ENCODE results near the gene INSYN2A.

INSYN2A gene

GRCh38 chr10:127242914-127243313, 46.5 kb upstream of the INSYN2A start:
- no peak overlapping the region for H2BK120ac ChIP-seq (ENCODE audit: low read depth, low read length)
- H3K18ac ChIP-seq (ENCODE audit: low read length), result no peak overlapping the region
- no peak overlapping the region for H3K23ac ChIP-seq (ENCODE audit: low read depth, low read length, poor library complexity)
- no peak overlapping the region for H2BK12ac ChIP-seq (ENCODE audit: low read length)
- no peak overlapping the region for H4K8ac ChIP-seq (ENCODE audit: low read depth, low read length)
- no peak overlapping the region for H3K4ac ChIP-seq (ENCODE audit: low read length)
- no peak overlapping the region for H2BK5ac ChIP-seq (ENCODE audit: low read length)
- H4K91ac ChIP-seq (ENCODE audit: low read depth, low read length, poor library complexity), result no peak overlapping the region
- no peaks in the 10 kb centered on the region for H3K9me3 ChIP-seq (replicated peaks in 1 of 2; ENCODE audit: control insufficient read depth in 2 of 2, insufficient read depth in 1 of 2, low read depth in 1 of 2, low read length in 2 of 2)
- no peak overlapping the region for H3K9ac ChIP-seq (ENCODE audit: low read depth, low read length, poor library complexity)
- no peak overlapping the region for H2BK15ac ChIP-seq (ENCODE audit: low read length)
- H3K36me3 ChIP-seq (replicated peaks in 1 of 2; ENCODE audit: control insufficient read depth in 2 of 2, insufficient read depth in 2 of 2, low read length in 2 of 2), result peaks cover 0 to under 1% of the 10 kb centered on the region in 2 donors
- no peak overlapping the region for H3K14ac ChIP-seq (ENCODE audit: low read length)
- no peaks in the 10 kb centered on the region for H3K4me1 ChIP-seq (ENCODE audit: control insufficient read depth in 2 of 2, insufficient read depth in 1 of 2, low read depth in 1 of 2, low read length in 2 of 2)
- no peaks in the 10 kb centered on the region for H3K79me1 ChIP-seq (ENCODE audit: low read depth, low read length)
- H2AFZ ChIP-seq (ENCODE audit: low read length), result no peak overlapping the region
- no CpG with 5 or more reads among the region's 3 CpGs for WGBS, 2 donors (ENCODE audit: extremely low coverage in 2 of 2, insufficient read length in 2 of 2, insufficient replicate concordance in 1 of 2)
- DNase-seq (ENCODE audit: low spot score), result no peak
- H3K4me2 ChIP-seq (ENCODE audit: insufficient read depth, low read length, poor library complexity, severe bottlenecking), result no peak overlapping the region
- H2AK5ac ChIP-seq (ENCODE audit: low read depth, low read length), result no peak overlapping the region
- H3K27me3 ChIP-seq (ENCODE audit: control insufficient read depth in 3 of 3, insufficient read depth in 3 of 3, low read depth in 1 of 3, low read length in 3 of 3), result no peaks in the 10 kb centered on the region
- H3K4me3 ChIP-seq (ENCODE audit: low read length in 2 of 2), result no peak overlapping the region
- no peak overlapping the region for H3K27ac ChIP-seq (replicated peaks; ENCODE audit: low read length)

GRCh38 chr10:127236266-127236665, 39.9 kb upstream of the INSYN2A start:
- no CpG with 5 or more reads among the region's 3 CpGs for WGBS, 2 donors (ENCODE audit: extremely low coverage in 2 of 2, insufficient read length in 2 of 2, insufficient replicate concordance in 1 of 2)
- Histone ChIP-seq H2BK5ac (ENCODE audit: low read length) (no peak overlapping the region), H3K14ac (ENCODE audit: low read length) (no peak overlapping the region), H2BK12ac (ENCODE audit: low read length) (no peak overlapping the region), H3K4ac (ENCODE audit: low read length) (no peak overlapping the region), H4K8ac (ENCODE audit: low read depth, low read length) (no peak overlapping the region), H2BK120ac (ENCODE audit: low read depth, low read length) (no peak overlapping the region), H3K27me3 (ENCODE audit: control insufficient read depth in 3 of 3, insufficient read depth in 3 of 3, low read depth in 1 of 3, low read length in 3 of 3) (no peaks in the 10 kb centered on the region), H2BK15ac (ENCODE audit: low read length) (no peak overlapping the region), H2AK5ac (ENCODE audit: low read depth, low read length) (no peak overlapping the region), H3K36me3 (replicated peaks in 1 of 2; ENCODE audit: control insufficient read depth in 2 of 2, insufficient read depth in 2 of 2, low read length in 2 of 2) (no peaks in the 10 kb centered on the region), H4K91ac (ENCODE audit: low read depth, low read length, poor library complexity) (no peak overlapping the region), H3K18ac (ENCODE audit: low read length) (no peak overlapping the region), H3K4me2 (ENCODE audit: insufficient read depth, low read length, poor library complexity, severe bottlenecking) (no peak overlapping the region), H3K4me3 (ENCODE audit: low read length in 2 of 2) (no peak overlapping the region), H3K9me3 (replicated peaks in 1 of 2; ENCODE audit: control insufficient read depth in 2 of 2, insufficient read depth in 1 of 2, low read depth in 1 of 2, low read length in 2 of 2) (no peaks in the 10 kb centered on the region), H3K27ac (replicated peaks; ENCODE audit: low read length) (no peak overlapping the region), H2AFZ (ENCODE audit: low read length) (no peak overlapping the region), H3K79me1 (ENCODE audit: low read depth, low read length) (no peaks in the 10 kb centered on the region), H3K4me1 (ENCODE audit: control insufficient read depth in 2 of 2, insufficient read depth in 1 of 2, low read depth in 1 of 2, low read length in 2 of 2) (no peaks in the 10 kb centered on the region), H3K23ac (ENCODE audit: low read depth, low read length, poor library complexity) (no peak overlapping the region), H3K9ac (ENCODE audit: low read depth, low read length, poor library complexity) (no peak overlapping the region)
- no peak for DNase-seq (ENCODE audit: low spot score)

- no peak overlapping the region for H3K18ac ChIP-seq (ENCODE audit: low read length)
- no peak overlapping the region for H3K4me2 ChIP-seq (ENCODE audit: insufficient read depth, low read length, poor library complexity, severe bottlenecking)
- no peak overlapping the region for H3K4me3 ChIP-seq (ENCODE audit: low read length in 2 of 2)
- no peak for DNase-seq (ENCODE audit: low spot score)
- no peak overlapping the region for H2BK5ac ChIP-seq (ENCODE audit: low read length)
- H2AK5ac ChIP-seq (ENCODE audit: low read depth, low read length), result no peak overlapping the region
- H2BK12ac ChIP-seq (ENCODE audit: low read length), result no peak overlapping the region
- H2AFZ ChIP-seq (ENCODE audit: low read length), result no peak overlapping the region
- H3K27me3 ChIP-seq (ENCODE audit: control insufficient read depth in 3 of 3, insufficient read depth in 3 of 3, low read depth in 1 of 3, low read length in 3 of 3), result no peaks in the 10 kb centered on the region
- no peaks in the 10 kb centered on the region for H3K79me1 ChIP-seq (ENCODE audit: low read depth, low read length)
- H2BK15ac ChIP-seq (ENCODE audit: low read length), result no peak overlapping the region
- H4K91ac ChIP-seq (ENCODE audit: low read depth, low read length, poor library complexity), result no peak overlapping the region
- no peak overlapping the region for H3K27ac ChIP-seq (replicated peaks; ENCODE audit: low read length)
- no peak overlapping the region for H4K8ac ChIP-seq (ENCODE audit: low read depth, low read length)
- no peak overlapping the region for H2BK120ac ChIP-seq (ENCODE audit: low read depth, low read length)
- WGBS, 2 donors (ENCODE audit: extremely low coverage in 2 of 2, insufficient read length in 2 of 2, insufficient replicate concordance in 1 of 2), result no CpG with 5 or more reads among the region's 1 CpG
- H3K4me1 ChIP-seq (ENCODE audit: control insufficient read depth in 2 of 2, insufficient read depth in 1 of 2, low read depth in 1 of 2, low read length in 2 of 2), result no peaks in the 10 kb centered on the region
- no peak overlapping the region for H3K4ac ChIP-seq (ENCODE audit: low read length)
- H3K9me3 ChIP-seq (replicated peaks in 1 of 2; ENCODE audit: control insufficient read depth in 2 of 2, insufficient read depth in 1 of 2, low read depth in 1 of 2, low read length in 2 of 2), result no peaks in the 10 kb centered on the region
- H3K36me3 ChIP-seq (replicated peaks in 1 of 2; ENCODE audit: control insufficient read depth in 2 of 2, insufficient read depth in 2 of 2, low read length in 2 of 2), result no peaks in the 10 kb centered on the region
- no peak overlapping the region for H3K14ac ChIP-seq (ENCODE audit: low read length)
- no peak overlapping the region for H3K9ac ChIP-seq (ENCODE audit: low read depth, low read length, poor library complexity)
- H3K23ac ChIP-seq (ENCODE audit: low read depth, low read length, poor library complexity), result no peak overlapping the region
Measured at GRCh38 chr10:127234306-127234800, 38.0 kb upstream of the INSYN2A start.

- H3K36me3 ChIP-seq (replicated peaks in 1 of 2; ENCODE audit: control insufficient read depth in 2 of 2, insufficient read depth in 2 of 2, low read length in 2 of 2), result no peaks in the 10 kb centered on the region
- no peak overlapping the region for H3K18ac ChIP-seq (ENCODE audit: low read length)
- H4K8ac ChIP-seq (ENCODE audit: low read depth, low read length), result no peak overlapping the region
- H3K4me1 ChIP-seq (ENCODE audit: control insufficient read depth in 2 of 2, insufficient read depth in 1 of 2, low read depth in 1 of 2, low read length in 2 of 2), result peaks cover 0 to 1% of the 10 kb centered on the region in 2 donors
- H2AK5ac ChIP-seq (ENCODE audit: low read depth, low read length), result no peak overlapping the region
- no peak overlapping the region for H3K23ac ChIP-seq (ENCODE audit: low read depth, low read length, poor library complexity)
- no peak overlapping the region for H4K91ac ChIP-seq (ENCODE audit: low read depth, low read length, poor library complexity)
- no peak overlapping the region for H3K14ac ChIP-seq (ENCODE audit: low read length)
- no peak overlapping the region for H2BK12ac ChIP-seq (ENCODE audit: low read length)
- H3K9me3 ChIP-seq (replicated peaks in 1 of 2; ENCODE audit: control insufficient read depth in 2 of 2, insufficient read depth in 1 of 2, low read depth in 1 of 2, low read length in 2 of 2), result no peaks in the 10 kb centered on the region
- no peak overlapping the region for H3K27ac ChIP-seq (replicated peaks; ENCODE audit: low read length)
- no peaks in the 10 kb centered on the region for H3K27me3 ChIP-seq (ENCODE audit: control insufficient read depth in 3 of 3, insufficient read depth in 3 of 3, low read depth in 1 of 3, low read length in 3 of 3)
- WGBS, 2 donors (ENCODE audit: extremely low coverage in 2 of 2, insufficient read length in 2 of 2, insufficient replicate concordance in 1 of 2), result no CpG with 5 or more reads among the region's 12 CpGs
- H3K4ac ChIP-seq (ENCODE audit: low read length), result no peak overlapping the region
- no peaks in the 10 kb centered on the region for H3K79me1 ChIP-seq (ENCODE audit: low read depth, low read length)
- H3K4me2 ChIP-seq (ENCODE audit: insufficient read depth, low read length, poor library complexity, severe bottlenecking), result no peak overlapping the region
- no peak overlapping the region for H3K4me3 ChIP-seq (ENCODE audit: low read length in 2 of 2)
- H2BK5ac ChIP-seq (ENCODE audit: low read length), result no peak overlapping the region
- H2AFZ ChIP-seq (ENCODE audit: low read length), result no peak overlapping the region
- H2BK15ac ChIP-seq (ENCODE audit: low read length), result no peak overlapping the region
- no peak overlapping the region for H2BK120ac ChIP-seq (ENCODE audit: low read depth, low read length)
- DNase-seq (ENCODE audit: low spot score), result no peak
- H3K9ac ChIP-seq (ENCODE audit: low read depth, low read length, poor library complexity), result no peak overlapping the region
Measured at GRCh38 chr10:127228195-127228787, 31.9 kb upstream of the INSYN2A start.

Measured in neuronal stem cell (in vitro differentiated cells).